Right lobe of liver (tissue), 4 donors: ENCODE results near the gene MRPL16.

Experiments used
- POLR2A ChIP-seq: fragments of 450-650 bp; IDR thresholded peaks from one replicate; pipeline ENCODE4 v1.6.1; 2017; ENCODE audit warnings: antibody characterized with exemption, mild to moderate bottlenecking
- TF ChIP-seq, protein P1 (sequence below), 4 donors: fragments of 200-600 bp in 3 of 4; fragments of 450-650 bp in 1 of 4; IDR thresholded peaks; one replicate each; pipeline versions ENCODE4 v1.5.1 to v1.8.0; 2016 to 2022; ENCODE audit warnings: antibody characterized with exemption in 4 of 4, mild to moderate bottlenecking in 2 of 4
- donor health status: DM: no; HTN: no; CAD: no.
- donor health status: DM: no; HTN: no; CAD: no.
- donor health status: DM: no; HTN: yes; CAD: no.

DNA sequence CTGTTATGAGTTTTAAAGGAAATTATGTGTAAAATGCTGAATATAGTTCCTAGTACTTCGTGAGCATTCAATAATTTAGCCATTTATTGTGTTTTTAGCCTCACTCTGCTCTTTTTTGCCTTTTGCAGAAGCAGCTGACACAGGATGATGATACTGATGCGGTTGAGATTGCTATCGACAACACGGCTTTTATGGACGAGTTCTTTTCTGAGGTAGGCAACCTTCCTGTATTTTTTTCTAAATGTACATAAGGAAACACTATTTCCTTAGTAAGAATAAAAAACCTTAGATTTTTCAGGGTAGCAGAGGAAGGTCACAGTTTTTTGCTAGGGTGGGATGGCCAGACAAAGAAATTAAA lies 37.5 kb downstream of the MRPL16 start:
- TF ChIP-seq, protein P1, sequence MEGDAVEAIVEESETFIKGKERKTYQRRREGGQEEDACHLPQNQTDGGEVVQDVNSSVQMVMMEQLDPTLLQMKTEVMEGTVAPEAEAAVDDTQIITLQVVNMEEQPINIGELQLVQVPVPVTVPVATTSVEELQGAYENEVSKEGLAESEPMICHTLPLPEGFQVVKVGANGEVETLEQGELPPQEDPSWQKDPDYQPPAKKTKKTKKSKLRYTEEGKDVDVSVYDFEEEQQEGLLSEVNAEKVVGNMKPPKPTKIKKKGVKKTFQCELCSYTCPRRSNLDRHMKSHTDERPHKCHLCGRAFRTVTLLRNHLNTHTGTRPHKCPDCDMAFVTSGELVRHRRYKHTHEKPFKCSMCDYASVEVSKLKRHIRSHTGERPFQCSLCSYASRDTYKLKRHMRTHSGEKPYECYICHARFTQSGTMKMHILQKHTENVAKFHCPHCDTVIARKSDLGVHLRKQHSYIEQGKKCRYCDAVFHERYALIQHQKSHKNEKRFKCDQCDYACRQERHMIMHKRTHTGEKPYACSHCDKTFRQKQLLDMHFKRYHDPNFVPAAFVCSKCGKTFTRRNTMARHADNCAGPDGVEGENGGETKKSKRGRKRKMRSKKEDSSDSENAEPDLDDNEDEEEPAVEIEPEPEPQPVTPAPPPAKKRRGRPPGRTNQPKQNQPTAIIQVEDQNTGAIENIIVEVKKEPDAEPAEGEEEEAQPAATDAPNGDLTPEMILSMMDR (IDR thresholded peaks at IDR 0.05) = no peak
- no peak for TF ChIP-seq POLR2A
